Epithelial cell of umbilical artery (primary cell): ENCODE data around the gene KRTAP22-2. TPM values are rescaled to one million over a fixed set of nuclear protein-coding genes. Genes with fewer than 3 reads are reported as not detected.

Experiments
- total RNA-seq: library from RNA; depleted of rRNA; stranded (reverse); fragments of >200 nt; gene quantifications from 2 replicates; pipeline ENCODE4 v1.2.3, GENCODE V29; 2014

Gene KRTAP22-2
- not detected in 2 replicates for total RNA-seq

GRCh38 chr21:30590297-30590696, at the start of gene KRTAP22-2:
TSS of gene KRTAP22-2 (minus strand) at chr21:30590397.

GRCh38 chr21:30634906-30635305, 44.7 kb upstream of the KRTAP22-2 start, which contains the start of gene KRTAP20-2:
TSS of gene KRTAP20-2 (plus strand) at chr21:30635206. CDS start at chr21:30635264, 58 bp downstream.

GRCh38 chr21:30620522-30620921, 30.3 kb upstream of the KRTAP22-2 start, which contains the start of gene KRTAP20-4:
TSS of gene KRTAP20-4 (plus strand) at chr21:30620627.

GRCh38 chr21:30616125-30616524, 25.9 kb upstream of the KRTAP22-2 start, which contains the start of gene KRTAP20-1:
TSS of gene KRTAP20-1 (plus strand) at chr21:30616425. CDS start at chr21:30616455, 30 bp downstream.

GRCh38 chr21:30613836-30614235, 23.6 kb upstream of the KRTAP22-2 start, which contains the start of gene KRTAP6-1:
TSS of gene KRTAP6-1 (minus strand) at chr21:30613930. CDS start at chr21:30613904, 26 bp downstream.

GRCh38 chr21:30600787-30601186, 10.6 kb upstream of the KRTAP22-2 start, which contains the start of gene KRTAP22-1:
TSS of gene KRTAP22-1 (plus strand) at chr21:30601087.

GRCh38 chr21:30598802-30599201, 8.6 kb upstream of the KRTAP22-2 start, which contains the start of gene KRTAP6-2:
TSS of gene KRTAP6-2 (minus strand) at chr21:30598902. CDS start at chr21:30598874, 28 bp downstream.

GRCh38 chr21:30592140-30592539, 1.9 kb upstream of the KRTAP22-2 start, which contains the start of gene KRTAP6-3:
TSS of gene KRTAP6-3 (plus strand) at chr21:30592440. CDS start at chr21:30592446, 6 bp downstream.

GRCh38 chr21:30561264-30561895, 28.8 kb downstream of the KRTAP22-2 start, which contains the start of gene KRTAP19-7:
TSS of gene KRTAP19-7 (minus strand) at chr21:30561314. CDS start at chr21:30561289, 25 bp downstream.

GRCh38 chr21:30541764-30542163, 48.4 kb downstream of the KRTAP22-2 start, which contains the start of gene KRTAP19-6:
TSS of gene KRTAP19-6 (minus strand) at chr21:30541864. CDS start at chr21:30541833, 31 bp downstream.

Other genes with a start within 250 kb of the KRTAP22-2 start
- not detected in 2 replicates for gene KRTAP23-1, start 241.8 kb downstream of the KRTAP22-2 start, total RNA-seq
- not detected in 2 replicates for gene KRTAP13-2, start 218.1 kb downstream of the KRTAP22-2 start, total RNA-seq
- gene KRTAP13-1, start 194.4 kb downstream of the KRTAP22-2 start, total RNA-seq, result not detected in 2 replicates
- not detected in 2 replicates for gene KRTAP13-3, start 164.5 kb downstream of the KRTAP22-2 start, total RNA-seq
- gene KRTAP13-4, start 160.2 kb downstream of the KRTAP22-2 start, total RNA-seq, result not detected in 2 replicates
- not detected in 2 replicates for gene KRTAP15-1, start 150.1 kb downstream of the KRTAP22-2 start, total RNA-seq
- gene KRTAP19-1, start 110.0 kb downstream of the KRTAP22-2 start, total RNA-seq, result not detected in 2 replicates
- gene KRTAP19-2, start 103.0 kb downstream of the KRTAP22-2 start, total RNA-seq, result not detected in 2 replicates
- gene KRTAP19-3, start 98.4 kb downstream of the KRTAP22-2 start, total RNA-seq, result not detected in 2 replicates
- gene KRTAP19-4, start 93.2 kb downstream of the KRTAP22-2 start, total RNA-seq, result not detected in 2 replicates
- not detected in 2 replicates for gene KRTAP19-5, start 88.3 kb downstream of the KRTAP22-2 start, total RNA-seq
- not detected in 2 replicates for gene KRTAP19-6, start 48.5 kb downstream of the KRTAP22-2 start, total RNA-seq
- not detected in 2 replicates for gene KRTAP19-7, start 29.1 kb downstream of the KRTAP22-2 start, total RNA-seq
- gene KRTAP6-3, start 2.0 kb upstream of the KRTAP22-2 start, total RNA-seq, result not detected in 2 replicates
- gene KRTAP6-2, start 8.5 kb upstream of the KRTAP22-2 start, total RNA-seq, result not detected in 2 replicates
- not detected in 2 replicates for gene KRTAP22-1, start 10.7 kb upstream of the KRTAP22-2 start, total RNA-seq
- gene KRTAP6-1, start 23.5 kb upstream of the KRTAP22-2 start, total RNA-seq, result not detected in 2 replicates
- not detected in 2 replicates for gene KRTAP20-1, start 26.0 kb upstream of the KRTAP22-2 start, total RNA-seq
- not detected in 2 replicates for gene KRTAP20-4, start 30.2 kb upstream of the KRTAP22-2 start, total RNA-seq
- gene KRTAP20-2, start 44.8 kb upstream of the KRTAP22-2 start, total RNA-seq, result not detected in 2 replicates
- gene KRTAP20-3, start 52.5 kb upstream of the KRTAP22-2 start, total RNA-seq, result not detected in 2 replicates
- gene KRTAP21-3, start 128.4 kb upstream of the KRTAP22-2 start, total RNA-seq, result not detected in 2 replicates
- gene KRTAP21-2, start 156.9 kb upstream of the KRTAP22-2 start, total RNA-seq, result not detected in 2 replicates
- gene KRTAP21-1, start 165.0 kb upstream of the KRTAP22-2 start, total RNA-seq, result not detected in 2 replicates
- gene KRTAP8-1, start 222.9 kb upstream of the KRTAP22-2 start, total RNA-seq, result not detected in 2 replicates
- not detected in 2 replicates for gene KRTAP7-1, start 239.4 kb upstream of the KRTAP22-2 start, total RNA-seq